A673 (cell line): ENCODE measurements around the gene ZBTB21. TPM values are rescaled to one million over a fixed set of nuclear protein-coding genes. Genes with fewer than 3 reads are reported as not detected.

Experiments
- BruUV-seq: library from RNA; stranded (reverse); fragments of 400-500 nt; replicated peaks from 2 replicates; lab custom pipeline; 2021; lab: Mats Ljungman, UMichigan
- CTCF ChIA-PET: fragments of 300-600 bp; sonication (Branson Sonifier 250); formaldehyde crosslinking; loops from one replicate; lab custom pipeline; 2022; ENCODE audit warnings: antibody characterized with exemption; lab: Charles Lee
- POLR2A ChIA-PET: fragments of 300-600 bp; sonication (Branson Sonifier 250); formaldehyde crosslinking; loops from one replicate; lab custom pipeline; 2022; ENCODE audit warnings: antibody characterized with exemption; ENCODE audit not compliant: low non-redundant PET; lab: Charles Lee
- DNase-seq: peaks from one replicate; pipeline ENCODE4 v3.0.0-alpha.2; 2015; ENCODE audit warnings: low spot score
- H3K27ac ChIP-seq: fragments of 200-600 bp; sonication (generic); 2 replicates; pipeline ENCODE4 v1.5.1; 2016; ENCODE audit warnings: mixed run types, low read depth, mild to moderate bottlenecking, mixed read lengths, antibody characterized with exemption, low read length; ENCODE audit not compliant: poor library complexity, severe bottlenecking
- H3K27me3 ChIP-seq: fragments of 200-600 bp; sonication (generic); replicated peaks from 2 replicates; pipeline ENCODE4 v1.6.1; 2017; ENCODE audit warnings: mixed run types, low read depth, mild to moderate bottlenecking, mixed read lengths, antibody characterized with exemption, low read length; ENCODE audit not compliant: insufficient read depth, poor library complexity
- H3K36me3 ChIP-seq: fragments of 200-600 bp; sonication (generic); 2 replicates; pipeline ENCODE4 v1.6.1; 2016; ENCODE audit warnings: mixed run types, mild to moderate bottlenecking, mixed read lengths, antibody characterized with exemption, low read length; ENCODE audit not compliant: insufficient read depth, poor library complexity, severe bottlenecking
- H3K4me1 ChIP-seq: fragments of 200-600 bp; sonication (generic); 2 replicates; pipeline ENCODE4 v1.6.1; 2017; ENCODE audit warnings: mixed run types, mild to moderate bottlenecking, mixed read lengths, antibody characterized with exemption, low read length; ENCODE audit not compliant: insufficient read depth, poor library complexity, severe bottlenecking
- H3K4me3 ChIP-seq: fragments of 200-600 bp; sonication (generic); 2 replicates; pipeline ENCODE4 v1.5.1; 2016; ENCODE audit warnings: low read depth, mixed run types, mild to moderate bottlenecking, mixed read lengths, low read length; ENCODE audit not compliant: poor library complexity, severe bottlenecking
- H3K9me3 ChIP-seq: fragments of 200-600 bp; sonication (generic); 2 replicates; pipeline ENCODE4 v1.6.1; 2016; ENCODE audit warnings: mixed run types, low read depth, mild to moderate bottlenecking, mixed read lengths, antibody characterized with exemption, low read length; ENCODE audit not compliant: poor library complexity, severe bottlenecking
- CTCF ChIP-seq: fragments of 300-800, 200-600 bp; sonication (generic); conservative IDR thresholded peaks from 2 replicates; pipeline ENCODE4 v1.5.1; 2017; ENCODE audit warnings: low read depth, mild to moderate bottlenecking, antibody characterized with exemption, low read length, moderate library complexity, mixed read lengths
- EZH2 ChIP-seq: fragments of 200-600 bp; sonication (generic); IDR thresholded peaks from 2 replicates; pipeline ENCODE4 v1.6.1; 2017; ENCODE audit warnings: borderline replicate concordance, low read depth, mild to moderate bottlenecking, mixed read lengths, antibody characterized with exemption, low read length; ENCODE audit not compliant: poor library complexity, severe bottlenecking
- intact Hi-C: fragments of 100-400 bp; cut with micrococcal nuclease; formaldehyde crosslinking; loops from one replicate; pipeline ENCODE4 v1.10.0; 2022; ENCODE audit not compliant: unreplicated experiment
- total RNA-seq: library from RNA; stranded (reverse); gene quantifications from 2 replicates; pipeline ENCODE4 v1.2.3, GENCODE V29; 2021

ZBTB21 gene
- total RNA-seq, 1 experiment from 2014 or later = 20.7 TPM

GRCh38 chr21:42038826-42039425, 28.8 kb upstream of the ZBTB21 start:
- no peaks in the 10 kb centered on the region for H3K9me3 ChIP-seq
- ChIA-PET POLR2A (no interaction called here), CTCF (no interaction called here)
- no peak overlapping the region for H3K4me3 ChIP-seq
- H3K27ac ChIP-seq = no peak overlapping the region
- no peaks in the 10 kb centered on the region for H3K36me3 ChIP-seq
- TF ChIP-seq CTCF (no peak), EZH2 (no peak)
- intact Hi-C loops = no loop called here
- H3K4me1 ChIP-seq = peaks cover 7% of the 10 kb centered on the region
- BruUV-seq = no TSS peak
- DNase-seq = no peak
- no peaks in the 10 kb centered on the region for H3K27me3 ChIP-seq

DNA sequence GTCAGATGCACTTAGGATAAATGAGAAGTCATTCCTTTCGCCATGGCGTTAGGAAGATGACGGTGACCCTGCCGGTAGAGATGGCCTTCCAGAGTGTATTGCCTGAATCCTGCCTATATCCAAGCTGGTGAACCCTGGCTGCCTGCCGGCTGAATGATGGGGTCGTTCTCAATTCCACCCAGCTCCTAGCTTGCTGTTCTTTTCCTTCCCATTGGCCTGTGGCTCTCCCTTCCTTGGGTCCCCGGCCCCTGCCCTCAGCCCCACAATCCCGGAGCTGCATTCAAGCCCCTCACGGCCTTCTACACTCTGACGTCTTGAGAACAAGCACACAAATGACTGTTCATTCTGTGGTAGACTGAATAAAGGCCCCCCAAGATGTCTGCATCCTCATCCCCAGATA, 28.2 kb upstream of the ZBTB21 start:
- no peaks in the 10 kb centered on the region for H3K9me3 ChIP-seq
- intact Hi-C loops = no loop called here
- H3K27ac ChIP-seq = no peak overlapping the region
- H3K27me3 ChIP-seq = no peaks in the 10 kb centered on the region
- ChIA-PET POLR2A (no interaction called here), CTCF (no interaction called here)
- H3K4me1 ChIP-seq = peaks cover 7% of the 10 kb centered on the region
- no peak for DNase-seq
- H3K4me3 ChIP-seq = no peak overlapping the region
- no TSS peak for BruUV-seq
- TF ChIP-seq EZH2 (no peak), CTCF (no peak)
- H3K36me3 ChIP-seq = no peaks in the 10 kb centered on the region

DNA sequence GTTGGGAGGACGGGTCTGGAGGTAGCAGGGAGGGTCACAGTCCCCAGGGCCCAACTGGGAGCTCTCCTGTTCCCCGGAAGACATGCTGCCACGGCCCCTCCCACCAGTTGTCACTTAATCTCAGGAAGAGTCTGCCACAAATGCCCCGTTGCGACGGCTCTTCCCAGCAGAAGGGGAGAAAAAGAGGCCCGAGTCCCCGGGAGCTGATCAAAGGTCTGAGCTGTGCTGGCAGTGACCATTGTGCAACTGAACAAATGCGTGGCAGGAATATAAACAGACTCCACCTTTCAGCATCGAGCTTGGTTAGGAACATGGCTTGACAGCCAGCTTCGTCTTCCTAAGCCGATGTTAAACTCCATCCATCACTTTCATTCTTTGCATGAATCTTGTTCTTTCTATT, 27.8 kb upstream of the ZBTB21 start:
- no peak for DNase-seq
- no peak overlapping the region for H3K4me3 ChIP-seq
- no TSS peak for BruUV-seq
- H3K4me1 ChIP-seq = peaks cover 7% of the 10 kb centered on the region
- no peaks in the 10 kb centered on the region for H3K9me3 ChIP-seq
- intact Hi-C loops = no loop called here
- no peaks in the 10 kb centered on the region for H3K27me3 ChIP-seq
- ChIA-PET CTCF (no interaction called here), POLR2A (no interaction called here)
- no peaks in the 10 kb centered on the region for H3K36me3 ChIP-seq
- H3K27ac ChIP-seq = no peak overlapping the region
- TF ChIP-seq EZH2 (no peak), CTCF (no peak)
